ENCODE data around the gene MAT2A. TPM values are rescaled to one million over a fixed set of nuclear protein-coding genes. Genes with fewer than 3 reads are reported as not detected.

Gene MAT2A
- total RNA-seq, 1 donor from 2014 or later, result 281 TPM

DNA sequence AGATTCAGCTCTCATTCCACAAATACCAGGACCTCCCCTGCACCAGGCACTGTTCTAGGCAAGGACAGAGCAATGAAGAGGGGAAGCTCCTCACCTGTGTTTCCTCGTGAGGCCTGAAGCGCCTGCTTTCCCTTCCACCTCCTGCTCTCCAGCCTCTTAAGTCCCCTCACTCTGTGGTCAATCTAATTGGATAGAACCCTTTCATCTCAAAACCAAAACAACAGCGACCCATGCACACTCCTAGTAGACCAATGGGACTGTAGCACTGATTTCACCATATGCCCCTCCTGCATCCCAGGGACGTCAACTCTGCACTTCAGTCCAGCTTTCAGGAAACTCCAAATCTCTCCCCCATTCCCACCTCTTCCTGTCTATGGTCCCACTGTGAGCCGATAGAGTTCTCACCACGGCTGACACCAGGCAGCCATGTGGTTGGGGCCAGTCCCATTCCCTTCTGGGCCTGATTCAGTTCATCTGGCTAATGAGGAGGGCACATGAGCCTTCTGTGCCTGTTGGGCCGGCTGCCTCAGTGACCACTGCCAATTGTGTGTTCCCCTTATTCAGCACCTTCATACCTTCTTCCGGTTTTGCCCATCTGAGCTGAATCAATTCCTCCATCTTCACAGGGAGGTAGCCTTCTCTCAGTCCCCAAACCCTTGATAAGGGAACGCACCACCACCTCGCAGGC, 33.3 kb upstream of the MAT2A start:
- peaks cover 4% of the 10 kb centered on the region for H3K9me3 Mint-ChIP-seq (ENCODE audit: low read depth)
- H3K36me3 Mint-ChIP-seq (ENCODE audit: insufficient read depth), result no peaks in the 10 kb centered on the region
- TF ChIP-seq, protein P1, sequence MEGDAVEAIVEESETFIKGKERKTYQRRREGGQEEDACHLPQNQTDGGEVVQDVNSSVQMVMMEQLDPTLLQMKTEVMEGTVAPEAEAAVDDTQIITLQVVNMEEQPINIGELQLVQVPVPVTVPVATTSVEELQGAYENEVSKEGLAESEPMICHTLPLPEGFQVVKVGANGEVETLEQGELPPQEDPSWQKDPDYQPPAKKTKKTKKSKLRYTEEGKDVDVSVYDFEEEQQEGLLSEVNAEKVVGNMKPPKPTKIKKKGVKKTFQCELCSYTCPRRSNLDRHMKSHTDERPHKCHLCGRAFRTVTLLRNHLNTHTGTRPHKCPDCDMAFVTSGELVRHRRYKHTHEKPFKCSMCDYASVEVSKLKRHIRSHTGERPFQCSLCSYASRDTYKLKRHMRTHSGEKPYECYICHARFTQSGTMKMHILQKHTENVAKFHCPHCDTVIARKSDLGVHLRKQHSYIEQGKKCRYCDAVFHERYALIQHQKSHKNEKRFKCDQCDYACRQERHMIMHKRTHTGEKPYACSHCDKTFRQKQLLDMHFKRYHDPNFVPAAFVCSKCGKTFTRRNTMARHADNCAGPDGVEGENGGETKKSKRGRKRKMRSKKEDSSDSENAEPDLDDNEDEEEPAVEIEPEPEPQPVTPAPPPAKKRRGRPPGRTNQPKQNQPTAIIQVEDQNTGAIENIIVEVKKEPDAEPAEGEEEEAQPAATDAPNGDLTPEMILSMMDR (IDR thresholded peaks at IDR 0.05; ENCODE audit: unreplicated experiment), result no peak
- no peak for DNase-seq (ENCODE audit: low spot score, unreplicated experiment)
- peaks cover 10% of the 10 kb centered on the region for H3K4me1 Mint-ChIP-seq (ENCODE audit: low read depth)
- H3K4me3 Mint-ChIP-seq (ENCODE audit: low read depth), result no peak overlapping the region
- H3K27ac Mint-ChIP-seq, result no peak overlapping the region
- H3K27me3 Mint-ChIP-seq, result no peaks in the 10 kb centered on the region

DNA sequence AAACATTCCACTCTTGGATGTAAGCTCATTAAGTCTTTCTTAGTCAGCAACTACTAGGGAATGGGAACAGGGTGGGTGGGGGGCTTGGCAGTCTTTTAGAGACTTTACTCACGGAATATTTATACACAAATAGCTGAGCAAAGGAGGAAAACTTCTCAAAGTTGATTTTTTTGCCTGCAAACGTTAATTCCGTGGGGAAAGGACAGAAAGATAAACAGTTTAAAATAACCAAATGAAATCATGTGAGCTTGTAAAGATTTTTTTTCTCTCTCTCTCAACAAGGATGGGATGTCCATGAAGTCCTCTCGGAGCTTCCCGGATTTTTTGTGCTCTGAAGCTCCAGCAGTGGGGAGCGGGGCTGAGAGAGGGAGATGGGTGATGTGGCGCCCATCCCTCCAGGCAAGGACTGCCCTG, 32.2 kb upstream of the MAT2A start:
- Mint-ChIP-seq H3K27ac (no peak overlapping the region), H3K27me3 (no peaks in the 10 kb centered on the region), H3K9me3 (ENCODE audit: low read depth) (no peaks in the 10 kb centered on the region), H3K4me3 (ENCODE audit: low read depth) (no peak overlapping the region), H3K4me1 (ENCODE audit: low read depth) (peaks cover 10% of the 10 kb centered on the region), H3K36me3 (ENCODE audit: insufficient read depth) (no peaks in the 10 kb centered on the region)
- TF ChIP-seq, protein P1 (IDR thresholded peaks at IDR 0.05; ENCODE audit: unreplicated experiment), result no peak
- DNase-seq (ENCODE audit: low spot score, unreplicated experiment), result no peak

DNA sequence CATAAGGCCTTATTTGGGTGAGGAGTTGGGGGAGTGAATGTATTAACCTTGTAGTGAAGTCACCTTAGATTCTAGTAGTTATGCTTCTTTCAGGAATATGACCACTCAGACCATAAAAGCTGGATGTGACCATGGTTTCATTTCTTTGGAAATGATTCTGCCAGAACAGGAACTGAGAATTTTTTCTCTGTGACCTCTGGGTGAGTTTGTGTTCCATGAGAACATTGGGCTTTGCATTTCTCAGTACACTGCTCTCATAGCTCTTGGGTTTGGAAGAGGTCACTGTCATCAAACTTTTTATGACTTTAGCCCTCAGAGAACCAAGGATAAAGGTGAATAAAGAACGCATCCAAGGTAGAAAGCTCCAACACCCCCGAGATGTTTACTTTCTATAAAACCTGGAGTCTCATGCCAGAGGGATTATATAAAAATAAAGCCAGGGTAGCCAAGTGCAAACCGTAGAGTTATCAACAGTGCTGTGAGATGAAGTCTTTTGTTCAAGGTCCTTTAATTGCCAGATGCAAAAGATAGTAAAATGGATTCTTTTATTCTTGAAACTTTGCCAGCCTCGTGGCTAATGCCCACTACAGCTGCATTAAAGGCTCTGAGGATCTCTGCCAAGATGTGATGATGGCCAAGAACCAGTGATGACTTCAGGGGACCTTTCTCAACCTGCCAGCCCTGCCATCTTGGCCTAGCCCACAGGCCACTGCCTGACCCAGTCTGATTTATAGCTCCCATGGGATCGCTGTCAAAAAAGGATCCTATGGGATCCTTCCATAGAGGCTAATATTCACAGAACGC, 27.8 kb upstream of the MAT2A start:
- peaks cover 3% of the 10 kb centered on the region for H3K4me1 Mint-ChIP-seq (ENCODE audit: low read depth)
- no peaks in the 10 kb centered on the region for H3K27me3 Mint-ChIP-seq
- H3K9me3 Mint-ChIP-seq (ENCODE audit: low read depth), result no peaks in the 10 kb centered on the region
- no peak overlapping the region for H3K27ac Mint-ChIP-seq
- H3K36me3 Mint-ChIP-seq (ENCODE audit: insufficient read depth), result no peaks in the 10 kb centered on the region
- no peak for DNase-seq (ENCODE audit: low spot score, unreplicated experiment)
- TF ChIP-seq, protein P1 (IDR thresholded peaks at IDR 0.05; ENCODE audit: unreplicated experiment), result no peak
- no peak overlapping the region for H3K4me3 Mint-ChIP-seq (ENCODE audit: low read depth)

DNA sequence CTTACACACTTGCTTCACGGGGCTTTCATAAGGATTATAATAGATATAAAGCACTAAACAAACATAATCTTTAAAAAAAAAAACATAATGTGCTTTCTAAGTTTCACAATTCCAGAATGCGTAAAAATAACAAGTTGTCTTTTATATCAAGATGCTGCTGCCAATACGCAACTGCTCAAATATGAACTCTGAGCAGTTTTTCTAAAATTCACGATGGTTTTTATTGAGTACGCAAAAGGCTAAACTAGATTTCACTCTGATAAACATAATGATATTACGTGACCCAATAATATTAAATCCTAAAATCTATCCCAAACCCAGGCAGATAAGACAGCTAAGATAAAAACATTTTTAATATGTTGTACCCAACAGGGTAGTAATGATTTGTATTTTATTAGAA, 24.6 kb upstream of the MAT2A start:
- TF ChIP-seq, protein P1 (IDR thresholded peaks at IDR 0.05; ENCODE audit: unreplicated experiment), result no peak
- Mint-ChIP-seq H3K36me3 (ENCODE audit: insufficient read depth) (no peaks in the 10 kb centered on the region), H3K27me3 (no peaks in the 10 kb centered on the region), H3K4me3 (ENCODE audit: low read depth) (no peak overlapping the region), H3K9me3 (ENCODE audit: low read depth) (no peaks in the 10 kb centered on the region), H3K4me1 (ENCODE audit: low read depth) (peaks cover 13% of the 10 kb centered on the region), H3K27ac (no peak overlapping the region)
- DNase-seq (ENCODE audit: low spot score, unreplicated experiment), result no peak

DNA sequence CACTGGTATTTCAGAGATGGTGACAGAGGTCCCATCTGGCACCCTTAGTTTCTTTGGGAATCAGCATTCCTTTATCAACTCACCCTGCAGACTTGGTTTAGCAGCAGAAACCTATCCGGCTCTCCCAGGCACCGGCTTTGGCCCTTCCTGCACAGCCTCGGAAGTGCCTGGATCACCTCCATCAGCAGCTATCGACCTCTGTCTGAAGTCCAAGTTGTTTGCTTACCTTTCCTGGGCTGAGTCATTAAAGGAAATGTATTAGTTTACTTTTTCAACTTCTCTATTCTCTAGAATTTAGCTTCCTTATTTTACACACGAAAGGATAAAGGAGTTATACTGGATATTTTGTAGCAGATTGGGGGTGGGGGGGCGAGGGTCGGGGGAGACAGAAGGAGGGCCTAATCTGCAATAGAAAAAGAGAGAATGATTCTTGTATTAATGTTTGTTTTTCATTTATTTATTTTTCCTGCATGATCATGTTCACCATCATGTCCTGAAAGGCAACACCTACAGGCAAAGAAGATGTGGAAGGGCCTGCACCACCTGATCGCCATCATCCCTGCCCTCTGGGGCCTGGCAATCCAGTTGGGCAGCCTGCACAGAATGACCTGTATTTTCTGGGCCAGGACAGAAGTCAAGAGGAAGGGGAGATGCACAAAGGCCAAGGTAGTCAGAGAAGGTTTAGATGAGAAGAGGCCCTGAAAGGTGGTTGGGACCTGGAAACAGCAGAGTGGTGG, 22.1 kb upstream of the MAT2A start:
- Mint-ChIP-seq H3K4me1 (ENCODE audit: low read depth) (peaks cover 13% of the 10 kb centered on the region), H3K27ac (peak overlapping the region; percentile 74), H3K27me3 (no peaks in the 10 kb centered on the region), H3K4me3 (ENCODE audit: low read depth) (no peak overlapping the region), H3K9me3 (ENCODE audit: low read depth) (no peaks in the 10 kb centered on the region), H3K36me3 (ENCODE audit: insufficient read depth) (no peaks in the 10 kb centered on the region)
- DNase-seq (ENCODE audit: low spot score, unreplicated experiment), result no peak
- TF ChIP-seq, protein P1 (IDR thresholded peaks at IDR 0.05; ENCODE audit: unreplicated experiment), result no peak
